ENCODE measurements around the gene CADM4.

DNA sequence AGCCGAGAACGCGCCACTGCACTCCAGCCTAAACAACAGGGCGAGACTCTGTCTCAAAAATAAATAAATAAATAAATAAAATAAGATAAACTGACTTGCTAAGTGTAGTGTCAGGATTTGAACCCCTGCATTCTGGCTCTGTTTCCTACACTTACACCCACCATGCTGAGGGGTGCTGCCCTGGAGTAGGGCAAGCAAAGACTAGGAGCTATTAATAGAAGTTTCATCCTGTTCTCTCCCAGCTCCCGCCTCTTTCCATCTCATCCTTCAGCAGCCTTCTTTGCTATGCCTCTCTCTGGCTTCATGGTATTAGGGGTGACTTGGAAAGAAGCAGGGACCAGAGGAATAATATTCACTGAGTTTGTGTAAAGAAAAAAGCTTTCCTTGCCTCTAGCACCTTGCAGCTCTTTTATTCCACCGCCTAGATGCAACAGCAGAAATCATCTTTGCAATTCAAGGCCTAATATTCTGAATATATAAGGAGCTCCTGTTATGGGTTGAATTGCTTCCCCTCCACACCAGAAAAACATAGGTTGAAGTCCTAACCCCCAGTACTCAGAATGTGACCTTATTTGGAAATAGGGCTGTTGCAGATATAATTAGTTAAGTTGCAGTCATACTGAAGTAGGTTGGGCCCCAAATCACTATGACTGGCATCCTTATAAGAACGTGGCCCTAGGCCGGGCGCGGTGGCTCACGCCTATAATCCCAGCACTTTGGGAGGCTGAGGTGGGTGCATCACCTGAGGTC lies 39.0 kb upstream of the CADM4 start:
- no peak for TF ChIP-seq POLR2A (IDR thresholded peaks at IDR 0.05; ENCODE audit: extremely low read depth, insufficient read length)
- TF ChIP-seq, protein P1, sequence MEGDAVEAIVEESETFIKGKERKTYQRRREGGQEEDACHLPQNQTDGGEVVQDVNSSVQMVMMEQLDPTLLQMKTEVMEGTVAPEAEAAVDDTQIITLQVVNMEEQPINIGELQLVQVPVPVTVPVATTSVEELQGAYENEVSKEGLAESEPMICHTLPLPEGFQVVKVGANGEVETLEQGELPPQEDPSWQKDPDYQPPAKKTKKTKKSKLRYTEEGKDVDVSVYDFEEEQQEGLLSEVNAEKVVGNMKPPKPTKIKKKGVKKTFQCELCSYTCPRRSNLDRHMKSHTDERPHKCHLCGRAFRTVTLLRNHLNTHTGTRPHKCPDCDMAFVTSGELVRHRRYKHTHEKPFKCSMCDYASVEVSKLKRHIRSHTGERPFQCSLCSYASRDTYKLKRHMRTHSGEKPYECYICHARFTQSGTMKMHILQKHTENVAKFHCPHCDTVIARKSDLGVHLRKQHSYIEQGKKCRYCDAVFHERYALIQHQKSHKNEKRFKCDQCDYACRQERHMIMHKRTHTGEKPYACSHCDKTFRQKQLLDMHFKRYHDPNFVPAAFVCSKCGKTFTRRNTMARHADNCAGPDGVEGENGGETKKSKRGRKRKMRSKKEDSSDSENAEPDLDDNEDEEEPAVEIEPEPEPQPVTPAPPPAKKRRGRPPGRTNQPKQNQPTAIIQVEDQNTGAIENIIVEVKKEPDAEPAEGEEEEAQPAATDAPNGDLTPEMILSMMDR (IDR thresholded peaks at IDR 0.05; ENCODE audit: low read depth, low read length), result no peak

Measured in NB4 (cell line).